BE2C (cell line): ENCODE measurements around the gene ELAVL2.

Experiments
- DNase-seq: peaks from one replicate; pipeline ENCODE4 v3.0.0-alpha.2; 2020
- H3K27me3 ChIP-seq: fragments of 250-450 bp; sonication (Bioruptor Pico); 2 replicates; pipeline ENCODE4 v1.5.1; 2020; ENCODE audit warnings: mild to moderate bottlenecking
- H3K36me3 ChIP-seq: fragments of 250-450 bp; sonication (Bioruptor Pico); 2 replicates; pipeline ENCODE4 v1.5.1; 2020; ENCODE audit warnings: mild to moderate bottlenecking
- H3K4me1 ChIP-seq: fragments of 250-450 bp; sonication (Bioruptor Pico); 2 replicates; pipeline ENCODE4 v1.5.1; 2020
- H3K4me3 ChIP-seq: 2 replicates; pipeline ENCODE4 v1.5.1; 2011; ENCODE audit warnings: low read depth, low read length
- H3K9me3 ChIP-seq: fragments of 250-450 bp; sonication (Bioruptor Pico); 2 replicates; pipeline ENCODE4 v1.5.1; 2020
- CTCF ChIP-seq: IDR thresholded peaks from 2 replicates; pipeline ENCODE4 v1.5.1; 2012; ENCODE audit warnings: mild to moderate bottlenecking, low read depth, low read length

The ELAVL2 gene

DNA sequence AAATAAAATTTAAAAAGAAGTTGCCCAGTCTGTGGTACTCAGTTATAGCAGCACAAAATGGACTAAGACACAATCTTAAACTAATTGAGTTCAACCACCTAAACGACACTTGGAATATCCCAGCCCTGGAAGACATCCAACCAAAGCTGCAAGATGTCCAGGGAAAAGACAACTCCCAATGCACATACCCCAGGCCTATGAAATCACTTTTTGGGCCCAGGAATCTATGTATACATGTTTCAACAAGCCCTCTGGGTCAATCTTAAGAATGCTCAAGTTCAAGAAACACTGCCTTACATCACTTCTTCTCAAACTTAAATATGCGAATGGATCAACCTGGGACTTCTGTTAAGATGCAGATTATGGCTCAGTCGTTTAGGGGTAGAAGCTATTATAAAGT, 148.6 kb downstream of the ELAVL2 start:
- no peaks in the 10 kb centered on the region for H3K36me3 ChIP-seq

DNA sequence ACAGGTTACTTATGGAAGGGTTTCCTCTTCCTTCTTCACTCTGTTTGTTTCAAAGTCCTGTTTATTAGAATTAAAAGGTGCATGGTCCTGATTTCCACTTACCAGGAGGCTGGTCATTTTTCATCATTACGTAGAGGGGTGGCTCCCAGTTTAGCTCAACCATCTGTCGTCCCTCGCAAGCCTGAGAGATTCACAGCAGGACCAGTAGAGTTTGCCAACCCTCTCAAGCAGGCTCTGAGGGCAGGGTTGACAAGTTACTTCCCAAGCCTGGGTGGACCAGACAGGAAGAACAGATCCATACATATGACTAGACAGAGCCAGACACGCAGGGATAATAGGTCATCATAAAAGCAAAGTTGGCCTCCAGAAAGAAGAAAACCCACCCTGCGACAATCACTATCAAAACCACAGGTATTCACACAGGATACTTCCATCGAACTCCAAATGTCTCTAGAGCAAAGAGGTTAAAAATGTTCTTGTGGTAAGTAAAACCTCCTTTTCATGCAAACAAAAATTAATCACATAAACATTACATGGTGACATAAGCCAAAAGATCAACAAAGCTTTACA, 151.9 kb downstream of the ELAVL2 start:
- Histone ChIP-seq H3K4me1 (no peaks in the 10 kb centered on the region), H3K36me3 (no peaks in the 10 kb centered on the region), H3K27me3 (no peaks in the 10 kb centered on the region), H3K9me3 (peaks cover 2% of the 10 kb centered on the region; the same call in 1 of the 2 replicates), H3K4me3 (no peak overlapping the region)
- no peak for DNase-seq
- TF ChIP-seq CTCF: no peak

More for the DNA sequence above, 148.6 kb downstream of the ELAVL2 start:
- no peak for TF ChIP-seq CTCF
- Histone ChIP-seq H3K4me3 (no peak overlapping the region), H3K27me3 (no peaks in the 10 kb centered on the region), H3K9me3 (peaks cover 2% of the 10 kb centered on the region; the same call in 1 of the 2 replicates), H3K4me1 (no peaks in the 10 kb centered on the region)
- no peak for DNase-seq

DNA sequence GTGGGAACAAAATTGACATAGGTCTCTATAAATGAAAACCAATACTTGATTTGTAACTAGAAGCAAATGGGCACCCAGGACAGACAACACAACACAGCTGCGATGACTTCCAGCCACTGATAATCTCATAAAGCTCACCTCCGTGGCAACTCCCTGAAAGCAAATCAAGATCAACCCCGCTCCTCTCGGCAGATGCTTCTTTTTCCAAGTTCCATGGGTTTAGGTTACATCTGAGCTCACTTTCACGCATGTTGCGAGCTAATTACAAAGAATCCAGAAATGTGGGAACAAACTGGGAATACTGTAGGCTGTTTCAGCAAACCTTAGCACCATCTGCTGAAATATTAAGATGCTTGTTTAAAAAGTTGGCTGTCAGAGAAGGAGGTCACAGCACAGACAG, 153.9 kb downstream of the ELAVL2 start:
- Histone ChIP-seq H3K36me3 (no peaks in the 10 kb centered on the region), H3K4me3 (no peak overlapping the region)
- TF ChIP-seq CTCF: no peak

GRCh38 chr9:23669776-23670175, 156.3 kb downstream of the ELAVL2 start:
- Histone ChIP-seq H3K4me1 (no peaks in the 10 kb centered on the region), H3K27me3 (no peaks in the 10 kb centered on the region), H3K9me3 (no peaks in the 10 kb centered on the region), H3K4me3 (no peak overlapping the region), H3K36me3 (no peaks in the 10 kb centered on the region)
- no peak for TF ChIP-seq CTCF
- no peak for DNase-seq

More for the DNA sequence above, 153.9 kb downstream of the ELAVL2 start:
- Histone ChIP-seq H3K9me3 (peaks cover 2% of the 10 kb centered on the region; the same call in 1 of the 2 replicates), H3K4me1 (no peaks in the 10 kb centered on the region), H3K27me3 (no peaks in the 10 kb centered on the region)
- DNase-seq: no peak

DNA sequence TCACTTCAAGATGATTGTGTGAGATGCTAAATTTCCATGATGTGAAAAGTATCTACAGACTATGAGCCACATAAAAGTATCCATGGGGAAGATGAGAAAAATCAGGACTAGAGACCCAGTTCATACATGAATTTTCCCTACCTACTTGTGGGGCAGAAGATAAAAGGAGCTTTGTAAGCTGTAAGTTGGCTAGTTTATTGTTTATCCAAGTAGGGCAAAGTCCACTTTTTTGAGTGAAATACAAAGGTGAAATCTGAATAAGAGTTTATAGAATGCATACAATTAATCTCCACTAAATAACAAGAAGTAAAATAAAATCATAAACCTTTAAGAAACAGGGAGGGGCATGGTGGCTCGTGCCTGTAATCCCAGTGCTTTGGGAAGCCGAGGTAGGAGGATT, 160.4 kb downstream of the ELAVL2 start:
- Histone ChIP-seq H3K4me3 (no peak overlapping the region), H3K4me1 (no peaks in the 10 kb centered on the region), H3K27me3 (no peaks in the 10 kb centered on the region), H3K36me3 (no peaks in the 10 kb centered on the region), H3K9me3 (no peaks in the 10 kb centered on the region)
- TF ChIP-seq CTCF: no peak
- DNase-seq: no peak

GRCh38 chr9:23665051-23665450, 161.0 kb downstream of the ELAVL2 start:
- Histone ChIP-seq H3K36me3 (no peaks in the 10 kb centered on the region), H3K9me3 (no peaks in the 10 kb centered on the region), H3K4me3 (no peak overlapping the region), H3K27me3 (no peaks in the 10 kb centered on the region), H3K4me1 (no peaks in the 10 kb centered on the region)
- no peak for DNase-seq
- no peak for TF ChIP-seq CTCF
